Activated CD8-positive, alpha-beta T cell treated with anti-CD3 and anti-CD28 coated beads, Interleukin-2, amount 10 ng/mL, durations not matched to agents 7 days and 5 days (primary cell): ENCODE measurements around the gene MINK1. TPM values are rescaled to one million over a fixed set of nuclear protein-coding genes. Genes with fewer than 3 reads are reported as not detected.
A peak's percentile ranks its signal among the peaks of the same experiment; 100 is the strongest.

Experiments used
- ATAC-seq: fragments of 150-1000 bp; cut with Tn5 transposase; one replicate; pipeline ENCODE4 v1.10.0; 2021; ENCODE audit warnings: moderate library complexity
- CTCF ChIA-PET: fragments of 350-600 bp; sonication (Branson Sonifier 250); formaldehyde crosslinking; loops from one replicate; lab custom pipeline; 2021; ENCODE audit warnings: antibody characterized with exemption; lab: Charles Lee
- POLR2A ChIA-PET: fragments of 350-600 bp; sonication (Branson Sonifier 250); formaldehyde crosslinking; loops from one replicate; lab custom pipeline; 2021; ENCODE audit warnings: antibody characterized with exemption; lab: Charles Lee
- DNase-seq: peaks from one replicate; pipeline ENCODE4 v3.0.0-alpha.2; 2020
- H3K27ac Mint-ChIP-seq: one replicate; pipeline ENCODE4 v1.8.0; 2021; ENCODE audit warnings: mild to moderate bottlenecking, mixed read lengths
- H3K27me3 Mint-ChIP-seq: one replicate; pipeline ENCODE4 v1.8.0; 2021; ENCODE audit warnings: low read depth, mixed read lengths
- H3K36me3 Mint-ChIP-seq: one replicate; pipeline ENCODE4 v1.8.0; 2021; ENCODE audit warnings: low read depth, mixed read lengths
- H3K4me1 Mint-ChIP-seq: one replicate; pipeline ENCODE4 v1.8.0; 2021; ENCODE audit warnings: low read depth, mixed read lengths
- H3K4me3 Mint-ChIP-seq: one replicate; pipeline ENCODE4 v1.8.0; 2021; ENCODE audit warnings: mild to moderate bottlenecking, mixed read lengths
- H3K9me3 Mint-ChIP-seq: one replicate; pipeline ENCODE4 v1.8.0; 2022; ENCODE audit warnings: mixed read lengths; ENCODE audit not compliant: insufficient read depth
- total RNA-seq, 2 experiments: library from RNA; stranded (reverse); gene quantifications; one replicate each; pipeline ENCODE4 v1.2.3, GENCODE V29; 2021

The MINK1 gene
- total RNA-seq, 2 experiments from 2014 or later, result 68.1 to 73.2 TPM

DNA sequence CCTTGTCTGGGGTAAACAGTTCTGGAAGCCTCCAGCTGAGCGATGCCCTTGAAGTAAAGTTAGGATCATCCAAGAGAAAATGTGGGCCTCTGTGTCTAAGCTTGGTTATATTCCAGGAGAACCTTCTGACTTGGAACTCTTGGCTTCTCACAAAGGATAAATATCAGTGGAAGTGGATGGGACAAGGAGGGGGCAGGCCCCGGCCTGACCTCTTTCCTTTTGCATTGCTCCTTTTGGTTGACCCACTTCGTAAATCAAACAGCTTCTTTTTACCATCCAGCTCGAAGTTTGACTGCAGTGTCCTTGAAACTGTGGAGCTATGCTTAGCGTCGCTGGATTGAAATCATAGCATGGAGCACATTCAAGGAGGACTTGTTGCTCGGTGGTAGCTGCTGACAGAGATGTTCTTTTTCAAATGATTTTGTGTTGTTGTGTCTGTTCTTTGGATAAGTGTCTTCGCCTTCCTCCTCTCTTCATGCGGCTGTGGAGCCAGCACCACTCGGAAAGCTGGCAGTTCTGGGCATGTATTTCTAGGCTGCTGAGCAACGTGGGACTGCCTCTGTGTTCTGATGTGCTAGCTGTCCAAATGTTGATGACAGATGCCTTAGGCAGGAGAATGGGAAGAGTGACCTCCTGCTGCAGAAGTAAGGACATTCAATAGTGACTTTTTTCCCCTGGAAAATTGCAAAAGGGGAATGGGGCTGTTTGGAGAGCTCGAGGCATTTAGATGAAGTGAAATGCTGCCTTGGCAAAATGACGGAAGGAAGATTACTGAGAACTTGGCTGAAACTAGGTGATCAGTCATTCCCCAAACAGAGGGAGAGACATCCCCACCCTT, 4.5 kb downstream of the MINK1 start:
- H3K27me3 Mint-ChIP-seq, result no peaks in the 10 kb centered on the region
- peaks cover 58% of the 10 kb centered on the region for H3K4me1 Mint-ChIP-seq
- no peak for DNase-seq
- no peak overlapping the region for H3K27ac Mint-ChIP-seq
- POLR2A ChIA-PET, result interaction anchor here (0.8 kb wide), 1 partner anchor 30 kb away, joined by 4 read pairs; no protein-coding TSS in a partner anchor
- CTCF ChIA-PET, result interaction anchor here (0.7 to 1.6 kb wide), 5 partner anchors 24 to 65 kb away, joined by 3 to 4 read pairs (median 3); partner anchors contain the start of gene CHRNE
- ATAC-seq, result no peak
- no peaks in the 10 kb centered on the region for H3K9me3 Mint-ChIP-seq
- peaks cover 16% of the 10 kb centered on the region for H3K36me3 Mint-ChIP-seq
- no peak overlapping the region for H3K4me3 Mint-ChIP-seq

DNA sequence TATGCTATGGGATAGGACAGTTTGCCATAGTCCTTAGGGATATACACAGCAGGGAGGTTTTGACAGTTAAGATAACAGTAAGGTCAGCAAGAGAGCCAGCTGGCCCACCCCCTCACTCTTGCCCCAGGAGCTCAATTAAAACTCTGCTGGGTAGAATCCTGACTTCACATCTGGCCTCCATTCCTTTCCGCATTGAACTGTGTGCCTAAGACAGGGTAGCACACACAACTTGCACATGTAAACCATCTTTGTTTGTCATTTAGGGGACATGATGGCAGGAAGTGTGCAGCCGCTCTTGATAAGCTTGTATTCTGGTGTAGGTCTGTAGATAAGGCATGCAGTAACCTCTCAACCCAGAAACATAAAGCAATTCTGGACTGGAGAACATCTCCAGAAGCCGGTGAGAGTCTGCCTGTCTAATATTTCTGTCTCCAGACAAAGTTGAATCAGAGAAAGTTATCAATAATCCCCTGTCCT, 5.2 kb downstream of the MINK1 start:
- H3K36me3 Mint-ChIP-seq, result peaks cover 16% of the 10 kb centered on the region
- ChIA-PET POLR2A (no interaction called here), CTCF (interaction anchor here (0.7 to 1.6 kb wide), 4 partner anchors 23 to 65 kb away, joined by 3 to 4 read pairs (median 4); partner anchors contain the start of gene CHRNE)
- no peaks in the 10 kb centered on the region for H3K9me3 Mint-ChIP-seq
- peaks cover 56% of the 10 kb centered on the region for H3K4me1 Mint-ChIP-seq
- ATAC-seq (no peak), DNase-seq (no peak)
- H3K4me3 Mint-ChIP-seq, result no peak overlapping the region
- no peak overlapping the region for H3K27ac Mint-ChIP-seq
- H3K27me3 Mint-ChIP-seq, result no peaks in the 10 kb centered on the region

GRCh38 chr17:4839221-4839620, 6.1 kb downstream of the MINK1 start:
- Mint-ChIP-seq H3K36me3 (peaks cover 10% of the 10 kb centered on the region), H3K27me3 (no peaks in the 10 kb centered on the region), H3K27ac (no peak overlapping the region), H3K4me3 (no peak overlapping the region), H3K4me1 (peaks cover 51% of the 10 kb centered on the region), H3K9me3 (no peaks in the 10 kb centered on the region)
- POLR2A ChIA-PET, result no interaction called here
- DNase-seq (no peak), ATAC-seq (no peak)
- CTCF ChIA-PET, result no interaction called here

- Mint-ChIP-seq H3K36me3 (peaks cover 9% of the 10 kb centered on the region), H3K27ac (no peak overlapping the region), H3K9me3 (no peaks in the 10 kb centered on the region), H3K4me1 (peaks cover 41% of the 10 kb centered on the region), H3K4me3 (no peak overlapping the region), H3K27me3 (no peaks in the 10 kb centered on the region)
- ChIA-PET CTCF (interaction anchor here (0.8 to 1.2 kb wide), 3 partner anchors 50 to 69 kb away, joined by 3 to 5 read pairs (median 3); partner anchors contain the start of gene CHRNE), POLR2A (no interaction called here)
- ATAC-seq, result no peak
- DNase-seq, result no peak
These were observed 7.1 kb downstream of the MINK1 start for GRCh38 chr17:4839965-4840892.

GRCh38 chr17:4840893-4841242, 7.7 kb downstream of the MINK1 start:
- ATAC-seq (peak; percentile 60), DNase-seq (no peak)
- no peaks in the 10 kb centered on the region for H3K9me3 Mint-ChIP-seq
- no peaks in the 10 kb centered on the region for H3K27me3 Mint-ChIP-seq
- no peak overlapping the region for H3K27ac Mint-ChIP-seq
- CTCF ChIA-PET, result interaction anchor here (0.8 to 1.2 kb wide), 3 partner anchors 51 to 68 kb away, joined by 3 to 5 read pairs (median 3); partner anchors contain the start of gene CHRNE
- H3K36me3 Mint-ChIP-seq, result peaks cover 9% of the 10 kb centered on the region
- POLR2A ChIA-PET, result no interaction called here
- H3K4me1 Mint-ChIP-seq, result peaks cover 34% of the 10 kb centered on the region
- H3K4me3 Mint-ChIP-seq, result no peak overlapping the region

GRCh38 chr17:4842376-4842775, 9.2 kb downstream of the MINK1 start:
- no peak for DNase-seq
- H3K4me1 Mint-ChIP-seq, result peaks cover 26% of the 10 kb centered on the region
- POLR2A ChIA-PET, result no interaction called here

GRCh38 chr17:4843321-4844000, 10.3 kb downstream of the MINK1 start:
- Mint-ChIP-seq H3K4me1 (peaks cover 26% of the 10 kb centered on the region), H3K4me3 (no peak overlapping the region), H3K36me3 (peaks cover 6% of the 10 kb centered on the region), H3K27ac (no peak overlapping the region), H3K9me3 (no peaks in the 10 kb centered on the region), H3K27me3 (no peaks in the 10 kb centered on the region)
- CTCF ChIA-PET, result no interaction called here
- POLR2A ChIA-PET, result no interaction called here
- ATAC-seq, result no peak
- DNase-seq, result no peak

More at GRCh38 chr17:4842376-4842775, 9.2 kb downstream of the MINK1 start:
- Mint-ChIP-seq H3K27me3 (no peaks in the 10 kb centered on the region), H3K9me3 (no peaks in the 10 kb centered on the region), H3K27ac (no peak overlapping the region), H3K4me3 (no peak overlapping the region), H3K36me3 (peaks cover 9% of the 10 kb centered on the region)
- CTCF ChIA-PET, result no interaction called here
- no peak for ATAC-seq

DNA sequence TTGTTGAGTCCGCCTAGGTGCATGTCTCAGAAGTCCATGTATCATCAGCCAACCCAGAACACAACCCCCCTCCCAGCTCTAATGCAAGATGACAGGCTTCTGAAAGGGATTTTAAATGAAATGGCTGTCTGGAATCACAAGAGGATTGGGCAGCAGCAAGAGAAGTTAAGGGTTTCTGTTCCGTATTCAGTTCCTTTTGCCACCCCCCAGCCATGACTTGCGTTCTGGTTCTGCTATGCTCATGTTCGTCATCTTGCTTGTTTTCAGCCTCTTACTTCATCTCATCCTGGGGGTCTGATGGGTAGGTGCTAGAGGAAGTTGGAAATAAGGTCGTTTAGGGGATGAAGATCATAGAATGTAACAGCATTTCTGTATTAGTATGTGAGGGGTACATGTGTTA, 12.0 kb downstream of the MINK1 start:
- ATAC-seq (no peak), DNase-seq (no peak)
- CTCF ChIA-PET, result no interaction called here
- Mint-ChIP-seq H3K4me1 (peaks cover 15% of the 10 kb centered on the region), H3K36me3 (peaks cover 3% of the 10 kb centered on the region), H3K4me3 (no peak overlapping the region), H3K9me3 (no peaks in the 10 kb centered on the region), H3K27me3 (peaks cover 3% of the 10 kb centered on the region), H3K27ac (no peak overlapping the region)
- POLR2A ChIA-PET, result interaction anchor here (0.7 kb wide), 1 partner anchor 22 kb away, joined by 3 read pairs; no protein-coding TSS in a partner anchor

DNA sequence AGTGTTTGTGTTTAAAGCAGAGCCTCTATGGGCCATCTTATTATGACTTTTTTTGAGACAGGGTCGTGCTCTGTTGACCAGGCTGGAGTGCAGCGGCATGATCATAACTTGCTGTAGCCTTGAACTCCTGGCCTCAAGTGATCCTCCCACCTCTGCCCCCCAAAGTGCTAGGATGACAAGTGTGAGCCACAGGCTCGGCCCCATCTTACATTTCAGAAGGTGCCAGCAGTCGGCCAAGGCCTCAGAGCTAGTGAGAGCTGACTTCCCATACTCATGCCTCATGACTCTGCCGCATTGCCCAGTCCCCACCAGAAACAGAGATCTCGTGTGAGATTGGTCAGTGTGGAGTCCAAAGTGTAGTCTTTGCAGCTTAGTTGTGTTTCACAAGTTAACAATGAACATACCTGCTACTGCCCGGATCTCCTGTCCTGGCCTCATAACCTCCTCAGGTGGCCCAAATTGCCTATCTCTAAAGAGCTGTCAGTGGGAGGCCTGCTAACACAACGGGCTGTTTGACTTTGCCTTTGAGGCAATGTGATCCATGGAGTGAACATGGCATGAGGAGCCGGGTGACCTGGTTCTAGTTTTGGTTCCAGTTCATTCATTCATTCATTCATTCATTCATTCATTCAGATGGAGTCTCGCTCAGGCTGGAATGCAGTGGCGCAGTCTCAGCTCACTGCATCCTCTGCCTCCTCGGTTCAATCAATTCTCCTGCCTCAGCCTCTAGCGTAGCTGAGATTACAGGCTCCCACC, 13.7 kb downstream of the MINK1 start:
- H3K36me3 Mint-ChIP-seq, result peaks cover 8% of the 10 kb centered on the region
- DNase-seq (no peak), ATAC-seq (no peak)
- peaks cover 3% of the 10 kb centered on the region for H3K4me1 Mint-ChIP-seq
- no peak overlapping the region for H3K4me3 Mint-ChIP-seq
- no peak overlapping the region for H3K27ac Mint-ChIP-seq
- ChIA-PET POLR2A (no interaction called here), CTCF (no interaction called here)
- no peaks in the 10 kb centered on the region for H3K9me3 Mint-ChIP-seq
- H3K27me3 Mint-ChIP-seq, result peaks cover 9% of the 10 kb centered on the region

DNA sequence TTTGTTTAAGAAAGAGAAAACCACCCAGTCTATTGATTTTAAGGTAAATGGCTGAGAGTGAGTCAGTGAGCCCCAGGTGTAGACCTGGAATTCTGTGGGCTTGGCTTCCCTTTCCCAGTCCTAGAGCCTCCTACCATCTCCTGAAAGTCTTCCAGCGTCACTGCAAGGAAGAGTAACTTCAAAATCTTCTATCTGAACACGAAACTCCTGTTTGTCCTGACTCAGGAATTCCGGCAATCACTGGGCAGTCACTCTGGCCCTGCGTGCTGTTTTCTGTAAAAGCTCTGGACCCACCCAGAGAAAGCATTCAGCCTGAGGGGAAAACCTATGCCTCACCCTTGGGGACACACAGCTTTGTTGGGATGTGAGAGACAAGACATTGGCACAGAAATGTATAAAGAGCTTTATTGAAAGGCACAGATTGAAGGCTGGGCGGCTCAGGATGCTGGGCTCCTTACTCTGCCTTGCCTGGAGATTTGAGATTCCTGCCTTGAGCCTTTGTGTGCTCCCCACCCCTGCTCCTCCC, 15.9 kb downstream of the MINK1 start:
- CTCF ChIA-PET, result no interaction called here
- no peak for ATAC-seq
- H3K4me3 Mint-ChIP-seq, result no peak overlapping the region

More for the DNA sequence above, 15.9 kb downstream of the MINK1 start:
- peaks cover 9% of the 10 kb centered on the region for H3K27me3 Mint-ChIP-seq
- no peak for DNase-seq
- peaks cover 18% of the 10 kb centered on the region for H3K36me3 Mint-ChIP-seq
- POLR2A ChIA-PET, result interaction anchor here (0.7 kb wide), 1 partner anchor 118 kb away, joined by 3 read pairs; no protein-coding TSS in a partner anchor
- peaks cover 10% of the 10 kb centered on the region for H3K4me1 Mint-ChIP-seq
- peaks cover 6% of the 10 kb centered on the region for H3K9me3 Mint-ChIP-seq
- H3K27ac Mint-ChIP-seq, result no peak overlapping the region
